HCT116 (cell line): ENCODE results near the gene DNM1. TPM values are rescaled to one million over a fixed set of nuclear protein-coding genes. Genes with fewer than 3 reads are reported as not detected.

ENCODE experiments used
- ATAC-seq: fragments of 200-7000 bp; cut with Tn5 transposase; 2 replicates; pipeline ENCODE4 v1.9.1; 2020; ENCODE audit warnings: mild to moderate bottlenecking, moderate library complexity
- BruUV-seq: library from RNA; stranded (reverse); fragments of 400-500 nt; replicated peaks from 2 replicates; lab custom pipeline; 2021; lab: Mats Ljungman, UMichigan
- CTCF ChIA-PET: fragments of 300-600 bp; sonication (Branson Sonifier 250); formaldehyde crosslinking; loops from one replicate; lab custom pipeline; 2021; ENCODE audit warnings: antibody characterized with exemption; lab: Charles Lee
- POLR2A ChIA-PET: fragments of 300-600, 350-600 bp; sonication (Branson Sonifier 250); formaldehyde crosslinking; loops from one replicate; lab custom pipeline; 2021; ENCODE audit warnings: antibody characterized with exemption; lab: Charles Lee
- RAD21 ChIA-PET, 2 experiments: fragments of 300-600 bp; sonication (Branson Sonifier 250); formaldehyde crosslinking; loops; one replicate each; lab custom pipeline; 2023; ENCODE audit warnings: low total read pairs in 2 of 2; ENCODE audit not compliant: uncharacterized antibody in 2 of 2, unreplicated experiment in 2 of 2, low non-redundant PET in 1 of 2; lab: Charles Lee
- DNase-seq: peaks from one replicate; pipeline ENCODE4 v3.0.0-alpha.2; 2010; ENCODE audit warnings: low read depth, low spot score
- H2AFZ ChIP-seq: fragments of 200-600 bp; shearing (Covaris generic), sonication (generic); 2 replicates; pipeline ENCODE4 v1.6.1; 2017; ENCODE audit warnings: low read depth, mixed run types, mixed read lengths, antibody characterized with exemption, low read length; ENCODE audit not compliant: poor library complexity, severe bottlenecking
- H3K27ac ChIP-seq: 2 replicates; pipeline ENCODE4 v1.5.1; 2012; ENCODE audit warnings: low read depth, low read length
- H3K27me3 ChIP-seq: fragments of 200-600 bp; sonication (generic); 2 replicates; pipeline ENCODE4 v1.6.1; 2016; ENCODE audit warnings: mixed run types, low read length, mixed read lengths; ENCODE audit not compliant: insufficient read depth
- H3K36me3 ChIP-seq, 2 experiments: fragments of 200-500 bp in 1 of 2; fragments of 200-600 bp in 1 of 2; sonication (Bioruptor generic) in 1 of 2; sonication (generic) in 1 of 2; 2 replicates each; pipeline versions ENCODE4 v1.5.1 to v1.6.1; 2014 to 2016; ENCODE audit warnings: low read length in 2 of 2, inconsistent platforms in 1 of 2, mixed read lengths in 1 of 2, mixed run types in 1 of 2; ENCODE audit not compliant: insufficient read depth in 2 of 2, control insufficient read depth in 1 of 2
- H3K4me1 ChIP-seq, 2 experiments: fragments of 200-600 bp in 1 of 2; sonication (generic) in 1 of 2; 2 replicates each; pipeline versions ENCODE4 v1.5.1 to v1.6.1; 2012 to 2017; ENCODE audit warnings: low read length in 2 of 2, inconsistent platforms in 1 of 2, mild to moderate bottlenecking in 1 of 2, mixed read lengths in 1 of 2, mixed run types in 1 of 2, moderate library complexity in 1 of 2; ENCODE audit not compliant: insufficient read depth in 2 of 2, control insufficient read depth in 1 of 2
- H3K4me2 ChIP-seq: fragments of 200-600 bp; sonication (generic); 2 replicates; pipeline ENCODE4 v1.6.1; 2017; ENCODE audit warnings: mixed run types, low read length, mixed read lengths
- H3K4me3 ChIP-seq, 2 experiments: fragments of 200-600 bp in 1 of 2; sonication (generic) in 1 of 2; replicated peaks in 1 of 2; 2 replicates each; pipeline ENCODE4 v1.5.1; 2011 to 2016; ENCODE audit warnings: low read length in 2 of 2, control low read depth in 1 of 2, low read depth in 1 of 2, mild to moderate bottlenecking in 1 of 2, mixed read lengths in 1 of 2, mixed run types in 1 of 2
- H3K79me2 ChIP-seq: fragments of 200-600 bp; sonication (generic); 2 replicates; pipeline ENCODE4 v1.6.1; 2017; ENCODE audit warnings: mild to moderate bottlenecking, mixed run types, low read length, moderate library complexity, mixed read lengths; ENCODE audit not compliant: insufficient read depth
- H3K9ac ChIP-seq: fragments of 200-600 bp; sonication (generic); 2 replicates; pipeline ENCODE4 v1.6.1; 2016; ENCODE audit warnings: low read length, mixed read lengths
- H3K9me2 ChIP-seq: fragments of 200-600 bp; sonication (generic), shearing (Covaris generic); 2 replicates; pipeline ENCODE4 v1.6.1; 2017; ENCODE audit warnings: mixed run types, mild to moderate bottlenecking, moderate library complexity; ENCODE audit not compliant: insufficient read depth
- H3K9me3 ChIP-seq, 2 experiments: fragments of 200-500 bp in 1 of 2; fragments of 200-600 bp in 1 of 2; sonication (Bioruptor generic) in 1 of 2; sonication (generic) in 1 of 2; 2 replicates each; pipeline ENCODE4 v1.6.1; 2014 to 2017; ENCODE audit warnings: low read length in 2 of 2, mixed read lengths in 2 of 2, inconsistent platforms in 1 of 2, low read depth in 1 of 2, mild to moderate bottlenecking in 1 of 2, mixed run types in 1 of 2, moderate library complexity in 1 of 2; ENCODE audit not compliant: control insufficient read depth in 1 of 2, insufficient read depth in 1 of 2
- H4K20me1 ChIP-seq: fragments of 200-600 bp; sonication (generic), shearing (Covaris generic); 2 replicates; pipeline ENCODE4 v1.6.1; 2017; ENCODE audit warnings: mixed run types, mild to moderate bottlenecking, moderate library complexity; ENCODE audit not compliant: insufficient read depth
- JUND ChIP-seq: IDR thresholded peaks from 2 replicates; pipeline ENCODE4 v1.6.1; 2012
- YY1 ChIP-seq: IDR thresholded peaks from 2 replicates; pipeline ENCODE4 v1.6.1; 2011; ENCODE audit warnings: low read length, low read depth, moderate library complexity, mild to moderate bottlenecking; ENCODE audit not compliant: insufficient replicate concordance; ENCODE audit errors: extremely low read depth
- ZFX ChIP-seq: fragments of 450-650 bp; IDR thresholded peaks from 2 replicates; pipeline ENCODE4 v1.6.1; 2017
- intact Hi-C: fragments of 100-400 bp; cut with micrococcal nuclease; formaldehyde crosslinking; loops from 2 replicates; pipeline ENCODE4 v1.10.0; 2022
- total RNA-seq: library from RNA; stranded (reverse); gene quantifications from one replicate; pipeline ENCODE4 v1.2.1, GENCODE V29; 2021; ENCODE audit not compliant: unreplicated experiment
- TF ChIP-seq, protein P1 (sequence below), 3 experiments: fragments of 200-600 bp in 1 of 3; sonication (generic) in 1 of 3; IDR thresholded peaks in 2 of 3; conservative IDR thresholded peaks in 1 of 3; 2 replicates each; pipeline ENCODE4 v1.5.1; 2012 to 2017; ENCODE audit warnings: low read depth in 2 of 3, low read length in 2 of 3, antibody characterized with exemption in 1 of 3, borderline replicate concordance in 1 of 3, control low read depth in 1 of 3, mild to moderate bottlenecking in 1 of 3, mixed read lengths in 1 of 3, mixed run types in 1 of 3, moderate library complexity in 1 of 3; ENCODE audit not compliant: insufficient read depth in 1 of 3

Gene DNM1
- total RNA-seq, 1 experiment from 2014 or later, result 12.0 TPM

DNA sequence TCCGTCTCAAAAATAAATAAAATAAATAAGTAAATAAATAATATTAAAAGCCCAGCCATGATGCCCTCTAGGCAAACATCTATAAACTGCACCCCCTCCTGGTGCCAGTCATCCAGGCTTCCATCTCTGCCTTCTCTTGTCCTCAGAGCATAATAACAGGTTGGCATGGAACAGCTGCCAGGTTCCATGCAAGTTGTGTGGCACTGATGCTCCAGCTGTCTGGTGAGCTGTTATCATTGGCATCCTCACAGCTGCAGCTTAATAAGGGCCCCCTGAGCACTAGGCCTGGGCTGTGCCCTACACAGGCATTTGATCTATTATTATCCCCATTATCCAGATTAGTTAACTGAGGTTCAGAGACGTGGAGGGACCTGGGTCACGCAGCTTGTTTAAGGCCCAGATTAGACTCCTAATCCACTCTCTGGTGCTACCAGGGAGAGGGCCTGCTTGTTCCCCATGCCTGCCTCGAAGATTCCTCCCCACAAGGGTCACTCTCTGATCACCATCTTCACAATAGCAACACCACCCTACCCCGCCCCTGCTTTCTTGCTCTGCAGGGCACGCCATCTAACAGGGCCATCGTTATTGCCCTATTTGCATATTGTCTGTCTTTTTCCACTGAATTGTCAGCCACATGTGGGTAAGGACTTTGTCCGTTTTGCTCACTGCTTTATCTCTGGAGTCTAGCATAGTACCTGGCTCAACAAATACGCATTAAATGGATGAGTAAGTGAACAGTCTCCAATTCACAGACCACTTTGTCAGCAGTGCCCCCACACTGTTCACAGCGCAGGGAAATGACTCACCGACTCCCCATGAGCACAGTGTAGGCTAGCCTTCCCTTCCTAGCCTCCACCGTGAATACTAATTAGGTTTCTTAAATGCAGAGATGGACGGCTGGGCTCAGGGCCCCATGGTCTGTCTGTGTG lies 1.5 kb upstream of the DNM1 start:
- no TSS peak for BruUV-seq
- POLR2A ChIA-PET, result no interaction called here

DNA sequence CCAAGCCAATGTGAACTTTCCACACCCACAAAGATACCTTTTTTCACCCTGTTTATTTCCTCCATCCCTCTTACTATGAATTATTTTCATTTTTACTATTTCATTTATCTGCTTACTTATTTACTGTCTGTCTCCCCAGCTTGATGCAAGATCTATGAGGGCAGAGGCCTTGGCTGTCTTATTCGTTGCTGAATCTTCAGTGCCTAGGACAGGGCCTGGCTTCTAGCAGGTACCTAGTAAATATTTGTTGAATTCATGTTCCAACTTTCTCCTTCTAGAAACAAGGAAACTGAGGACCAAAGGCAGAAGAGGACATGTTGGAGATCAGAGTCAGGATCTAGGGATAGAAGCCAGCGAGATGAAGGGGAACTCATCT lies 543 bp upstream of the DNM1 start:
- POLR2A ChIA-PET, result no interaction called here
- 0 out of 4 replicates have a peak overlapping the region, but pooled peaks of 1 of the 2 experiments have one; percentile 66 for H3K4me3 ChIP-seq
- intact Hi-C loops, result no loop called here
- no peaks in the 10 kb centered on the region for H3K9me2 ChIP-seq
- no peak overlapping the region for H3K9ac ChIP-seq
- no peak for DNase-seq
- H3K27ac ChIP-seq, result no peak overlapping the region
- peaks cover 4 to 19% of the 10 kb centered on the region in 2 experiments; a peak in 2 of 4 replicates for H3K4me1 ChIP-seq
- H3K4me2 ChIP-seq, result peak overlapping the region; percentile 85
- no peaks in the 10 kb centered on the region for H3K36me3 ChIP-seq
- H3K27me3 ChIP-seq, result no peaks in the 10 kb centered on the region
- TF ChIP-seq ZFX (no peak), YY1 (no peak), JUND (no peak)
- TF ChIP-seq, all 23 proteins: peak for 0
- ChIA-PET CTCF (no interaction called here), RAD21 (no interaction called here)
- no peak for ATAC-seq
- Histone ChIP-seq H4K20me1 (no peaks in the 10 kb centered on the region), H2AFZ (peak overlapping the region; percentile 28), H3K9me3 (no peaks in the 10 kb centered on the region), H3K79me2 (no peaks in the 10 kb centered on the region)
- no TSS peak for BruUV-seq

More for the DNA sequence above, 1.5 kb upstream of the DNM1 start:
- H3K4me3 ChIP-seq, result no peak overlapping the region
- intact Hi-C loops, result no loop called here
- H3K27me3 ChIP-seq, result no peaks in the 10 kb centered on the region
- ChIA-PET RAD21 (no interaction called here), CTCF (no interaction called here)
- TF ChIP-seq, protein P1, sequence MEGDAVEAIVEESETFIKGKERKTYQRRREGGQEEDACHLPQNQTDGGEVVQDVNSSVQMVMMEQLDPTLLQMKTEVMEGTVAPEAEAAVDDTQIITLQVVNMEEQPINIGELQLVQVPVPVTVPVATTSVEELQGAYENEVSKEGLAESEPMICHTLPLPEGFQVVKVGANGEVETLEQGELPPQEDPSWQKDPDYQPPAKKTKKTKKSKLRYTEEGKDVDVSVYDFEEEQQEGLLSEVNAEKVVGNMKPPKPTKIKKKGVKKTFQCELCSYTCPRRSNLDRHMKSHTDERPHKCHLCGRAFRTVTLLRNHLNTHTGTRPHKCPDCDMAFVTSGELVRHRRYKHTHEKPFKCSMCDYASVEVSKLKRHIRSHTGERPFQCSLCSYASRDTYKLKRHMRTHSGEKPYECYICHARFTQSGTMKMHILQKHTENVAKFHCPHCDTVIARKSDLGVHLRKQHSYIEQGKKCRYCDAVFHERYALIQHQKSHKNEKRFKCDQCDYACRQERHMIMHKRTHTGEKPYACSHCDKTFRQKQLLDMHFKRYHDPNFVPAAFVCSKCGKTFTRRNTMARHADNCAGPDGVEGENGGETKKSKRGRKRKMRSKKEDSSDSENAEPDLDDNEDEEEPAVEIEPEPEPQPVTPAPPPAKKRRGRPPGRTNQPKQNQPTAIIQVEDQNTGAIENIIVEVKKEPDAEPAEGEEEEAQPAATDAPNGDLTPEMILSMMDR (IDR thresholded peaks at IDR 0.05 in 2 of 3, conservative IDR thresholded peaks at IDR 0.05 in 1 of 3; ENCODE audit: borderline replicate concordance in 1 of 3, insufficient read depth in 1 of 3, low read depth in 2 of 3, low read length in 2 of 3), result 0 out of 6 replicates have a peak, but pooled peaks of 1 of the 3 experiments have one; percentile 3
- no peak for TF ChIP-seq YY1
- ATAC-seq (no peak), DNase-seq (no peak)
- H4K20me1 ChIP-seq, result no peaks in the 10 kb centered on the region
- no peaks in the 10 kb centered on the region for H3K36me3 ChIP-seq
- no peak overlapping the region for H3K27ac ChIP-seq
- H3K9me2 ChIP-seq, result no peaks in the 10 kb centered on the region
- H3K4me2 ChIP-seq, result no peak overlapping the region
- no peak overlapping the region for H3K9ac ChIP-seq
- no peaks in the 10 kb centered on the region for H3K9me3 ChIP-seq
- no peaks in the 10 kb centered on the region for H3K79me2 ChIP-seq
- peaks cover 4 to 15% of the 10 kb centered on the region in 2 experiments; a peak in 2 of 4 replicates for H3K4me1 ChIP-seq
- no peak overlapping the region for H2AFZ ChIP-seq
